Measurements from ENCODE around the gene PAPSS1. TPM values are rescaled to one million over a fixed set of nuclear protein-coding genes. Genes with fewer than 3 reads are reported as not detected.
A peak's percentile ranks its signal among the peaks of the same experiment; 100 is the strongest.

PAPSS1 gene
- total and polyA plus RNA-seq, 9 of the 15 experiments (the other 6 are each of a cell fraction or from before 2014, with no cell fraction given) = 21.1 to 53.9 (median 41.9) TPM

- TF ChIP-seq ATF6 (CRISPR knock-in tag; IDR thresholded peaks at IDR 0.05) (0 out of 2 replicates have a peak, but pooled peaks have one; percentile 3), GTF2F1 (IDR thresholded peaks at IDR 0.05; ENCODE audit: low read depth, low read length) (no peak), ZNF518B (CRISPR knock-in tag; IDR thresholded peaks at IDR 0.05) (no peak), SIN3A (IDR thresholded peaks at IDR 0.05; ENCODE audit: borderline replicate concordance in 2 of 2, control insufficient read depth in 1 of 2, low read depth in 2 of 2, low read length in 2 of 2) (0 out of 4 replicates have a peak, but pooled peaks of 1 of the 2 experiments have one; percentile 19), PKNOX1 (IDR thresholded peaks at IDR 0.05) (no peak), ZNF212 (CRISPR knock-in tag; IDR thresholded peaks at IDR 0.05) (no peak), TEAD1 (CRISPR knock-in tag; IDR thresholded peaks at IDR 0.05) (no peak), MAFF (IDR thresholded peaks at IDR 0.05; ENCODE audit: low read length) (no peak; the same call in 1 of the 2 replicates), GATAD2B (IDR thresholded peaks at IDR 0.05; ENCODE audit: borderline replicate concordance) (no peak), TEAD4 (IDR thresholded peaks at IDR 0.05; ENCODE audit: low read length) (no peak), TEAD4 (CRISPR knock-in tag; IDR thresholded peaks at IDR 0.05; ENCODE audit: borderline replicate concordance) (no peak), ZNF253 (CRISPR knock-in tag; conservative IDR thresholded peaks at IDR 0.05) (no peak), HINFP (tag; conservative IDR thresholded peaks at IDR 0.05; ENCODE audit: low read depth) (no peak), HNRNPLL (IDR thresholded peaks at IDR 0.05; ENCODE audit: low read depth, low read length, poor library complexity, severe bottlenecking) (no peak)
Observed at GRCh38 chr4:107719207-107719921, 670 bp downstream of the PAPSS1 start (continued).

Measured in K562 (cell line).